HEK293 (cell line): ENCODE measurements around the gene LSM3.

ENCODE experiments used
- ZNF10 ChIP-seq: fragments of 450-650 bp; formaldehyde crosslinking; IDR thresholded peaks from 2 replicates; pipeline ENCODE4 v1.5.1; 2017; ENCODE audit warnings: missing biosample characterization, missing genetic modification characterization
- ZNF155 ChIP-seq: fragments of 450-650 bp; formaldehyde crosslinking; IDR thresholded peaks from 2 replicates; pipeline ENCODE4 v1.5.1; 2016; ENCODE audit warnings: missing biosample characterization, missing genetic modification characterization
- ZNF184 ChIP-seq: fragments of 450-650 bp; IDR thresholded peaks from 2 replicates; pipeline ENCODE4 v1.5.1; 2018; ENCODE audit warnings: missing biosample characterization, mild to moderate bottlenecking, missing genetic modification characterization
- ZNF2 ChIP-seq: fragments of 450-650 bp; formaldehyde crosslinking; IDR thresholded peaks from 2 replicates; pipeline ENCODE4 v1.5.1; 2016; ENCODE audit warnings: missing biosample characterization, missing genetic modification characterization
- ZNF202 ChIP-seq: fragments of 450-650 bp; formaldehyde crosslinking; IDR thresholded peaks from 2 replicates; pipeline ENCODE4 v1.5.1; 2016; ENCODE audit warnings: missing biosample characterization, missing genetic modification characterization, borderline replicate concordance
- ZNF335 ChIP-seq: fragments of 450-650 bp; formaldehyde crosslinking; conservative IDR thresholded peaks from 2 replicates; pipeline ENCODE4 v1.5.1; 2016; ENCODE audit warnings: missing biosample characterization, missing genetic modification characterization
- ZNF433 ChIP-seq: fragments of 450-650 bp; formaldehyde crosslinking; IDR thresholded peaks from 2 replicates; pipeline ENCODE4 v1.5.1; 2016; ENCODE audit warnings: missing biosample characterization, missing genetic modification characterization, low read depth
- ZNF544 ChIP-seq: fragments of 450-650 bp; formaldehyde crosslinking; IDR thresholded peaks from 2 replicates; pipeline ENCODE4 v1.5.0; 2017; ENCODE audit warnings: missing biosample characterization, missing genetic modification characterization
- ZNF558 ChIP-seq: fragments of 450-650 bp; formaldehyde crosslinking; IDR thresholded peaks from 2 replicates; pipeline ENCODE4 v1.5.1; 2016; ENCODE audit warnings: missing biosample characterization, missing genetic modification characterization
- ZNF843 ChIP-seq: fragments of 450-650 bp; formaldehyde crosslinking; IDR thresholded peaks from 2 replicates; pipeline ENCODE4 v1.5.1; 2016; ENCODE audit warnings: missing biosample characterization, missing genetic modification characterization
- ZXDB ChIP-seq: fragments of 450-650 bp; formaldehyde crosslinking; IDR thresholded peaks from 2 replicates; pipeline ENCODE4 v1.5.1; 2016; ENCODE audit warnings: missing biosample characterization, missing genetic modification characterization
- TF ChIP-seq, protein P1 (sequence below): fragments of 450-650 bp; formaldehyde crosslinking; IDR thresholded peaks from 2 replicates; pipeline ENCODE4 v1.5.0; 2017; ENCODE audit warnings: missing biosample characterization, missing genetic modification characterization, borderline replicate concordance
- TF ChIP-seq, protein P2 (sequence below): fragments of 450-650 bp; formaldehyde crosslinking; IDR thresholded peaks from 2 replicates; pipeline ENCODE4 v1.5.1; 2016; ENCODE audit warnings: missing biosample characterization, missing genetic modification characterization
- TF ChIP-seq, protein P3 (sequence below): fragments of 450-650 bp; formaldehyde crosslinking; conservative IDR thresholded peaks from 2 replicates; pipeline ENCODE4 v1.5.1; 2016; ENCODE audit warnings: low read depth, missing biosample characterization, missing genetic modification characterization
- TF ChIP-seq, protein P4 (sequence below): fragments of 450-650 bp; formaldehyde crosslinking; IDR thresholded peaks from 2 replicates; pipeline ENCODE4 v1.5.1; 2016; ENCODE audit warnings: missing biosample characterization, missing genetic modification characterization
- TF ChIP-seq, protein P5 (sequence below): fragments of 450-650 bp; formaldehyde crosslinking; IDR thresholded peaks from 2 replicates; pipeline ENCODE4 v1.5.1; 2016; ENCODE audit warnings: missing biosample characterization, missing genetic modification characterization
- TF ChIP-seq, protein P6 (sequence below): fragments of 450-650 bp; formaldehyde crosslinking; IDR thresholded peaks from 2 replicates; pipeline ENCODE4 v1.5.1; 2016; ENCODE audit warnings: missing biosample characterization, missing genetic modification characterization
- TF ChIP-seq, protein P7 (sequence below): fragments of 450-650 bp; formaldehyde crosslinking; IDR thresholded peaks from 2 replicates; pipeline ENCODE4 v1.5.1; 2016; ENCODE audit warnings: missing biosample characterization, missing genetic modification characterization, borderline replicate concordance
- TF ChIP-seq, protein P8 (sequence below): fragments of 450-650 bp; formaldehyde crosslinking; IDR thresholded peaks from 2 replicates; pipeline ENCODE4 v1.5.1; 2016; ENCODE audit warnings: missing biosample characterization, missing genetic modification characterization

LSM3 gene

DNA sequence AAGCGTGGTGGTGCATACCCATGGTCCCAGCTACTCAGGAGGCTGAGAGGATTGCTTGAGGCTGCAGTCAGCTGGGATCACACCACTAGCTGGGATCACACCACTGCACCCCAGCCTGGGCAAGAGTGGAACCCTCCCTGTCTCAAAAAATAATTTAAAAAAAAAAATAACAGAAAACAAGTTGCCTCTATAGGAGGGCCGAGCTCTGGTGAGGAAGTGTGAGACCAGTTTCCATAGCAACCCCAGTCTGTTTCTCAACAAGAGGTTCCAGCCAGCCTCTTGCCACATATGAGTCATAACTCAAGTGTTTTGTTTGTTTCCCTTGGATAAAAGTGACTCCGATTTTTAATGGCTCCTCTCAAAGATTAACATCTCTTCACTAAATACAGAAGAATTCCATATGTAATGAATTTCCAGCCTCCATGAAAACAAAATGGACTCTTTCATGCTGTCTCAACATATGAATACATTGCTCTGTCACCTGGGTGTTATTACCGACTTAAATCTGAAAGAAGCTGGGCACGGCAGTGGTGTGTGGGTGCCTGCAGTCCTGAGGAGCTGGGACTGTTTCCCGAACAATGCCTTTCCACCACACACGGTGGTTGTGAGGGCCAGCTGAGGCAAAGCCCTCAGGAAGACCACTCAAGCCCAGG, 34.1 kb upstream of the LSM3 start (continued):
- TF ChIP-seq, protein P1, sequence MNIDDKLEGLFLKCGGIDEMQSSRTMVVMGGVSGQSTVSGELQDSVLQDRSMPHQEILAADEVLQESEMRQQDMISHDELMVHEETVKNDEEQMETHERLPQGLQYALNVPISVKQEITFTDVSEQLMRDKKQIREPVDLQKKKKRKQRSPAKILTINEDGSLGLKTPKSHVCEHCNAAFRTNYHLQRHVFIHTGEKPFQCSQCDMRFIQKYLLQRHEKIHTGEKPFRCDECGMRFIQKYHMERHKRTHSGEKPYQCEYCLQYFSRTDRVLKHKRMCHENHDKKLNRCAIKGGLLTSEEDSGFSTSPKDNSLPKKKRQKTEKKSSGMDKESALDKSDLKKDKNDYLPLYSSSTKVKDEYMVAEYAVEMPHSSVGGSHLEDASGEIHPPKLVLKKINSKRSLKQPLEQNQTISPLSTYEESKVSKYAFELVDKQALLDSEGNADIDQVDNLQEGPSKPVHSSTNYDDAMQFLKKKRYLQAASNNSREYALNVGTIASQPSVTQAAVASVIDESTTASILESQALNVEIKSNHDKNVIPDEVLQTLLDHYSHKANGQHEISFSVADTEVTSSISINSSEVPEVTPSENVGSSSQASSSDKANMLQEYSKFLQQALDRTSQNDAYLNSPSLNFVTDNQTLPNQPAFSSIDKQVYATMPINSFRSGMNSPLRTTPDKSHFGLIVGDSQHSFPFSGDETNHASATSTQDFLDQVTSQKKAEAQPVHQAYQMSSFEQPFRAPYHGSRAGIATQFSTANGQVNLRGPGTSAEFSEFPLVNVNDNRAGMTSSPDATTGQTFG = no peak
- TF ChIP-seq ZXDB (tag by site-specific recombination) (peak; percentile 61; the same call in 1 of the 2 replicates), ZNF184 (tag by site-specific recombination) (peak; percentile 55; the same call in 1 of the 2 replicates), ZNF10 (no peak), ZNF433 (tag by site-specific recombination) (no peak), ZNF2 (tag by site-specific recombination) (0 out of 2 replicates have a peak, but pooled peaks have one; percentile 53), ZNF155 (tag by site-specific recombination) (no peak), ZNF335 (tag by site-specific recombination) (no peak), ZNF558 (no peak), ZNF843 (peak; percentile 70; the same call in 1 of the 2 replicates), ZNF202 (tag by site-specific recombination) (no peak), ZNF544 (no peak)
- TF ChIP-seq, protein P2, sequence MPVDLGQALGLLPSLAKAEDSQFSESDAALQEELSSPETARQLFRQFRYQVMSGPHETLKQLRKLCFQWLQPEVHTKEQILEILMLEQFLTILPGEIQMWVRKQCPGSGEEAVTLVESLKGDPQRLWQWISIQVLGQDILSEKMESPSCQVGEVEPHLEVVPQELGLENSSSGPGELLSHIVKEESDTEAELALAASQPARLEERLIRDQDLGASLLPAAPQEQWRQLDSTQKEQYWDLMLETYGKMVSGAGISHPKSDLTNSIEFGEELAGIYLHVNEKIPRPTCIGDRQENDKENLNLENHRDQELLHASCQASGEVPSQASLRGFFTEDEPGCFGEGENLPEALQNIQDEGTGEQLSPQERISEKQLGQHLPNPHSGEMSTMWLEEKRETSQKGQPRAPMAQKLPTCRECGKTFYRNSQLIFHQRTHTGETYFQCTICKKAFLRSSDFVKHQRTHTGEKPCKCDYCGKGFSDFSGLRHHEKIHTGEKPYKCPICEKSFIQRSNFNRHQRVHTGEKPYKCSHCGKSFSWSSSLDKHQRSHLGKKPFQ = peak; percentile 95
- TF ChIP-seq, protein P3, sequence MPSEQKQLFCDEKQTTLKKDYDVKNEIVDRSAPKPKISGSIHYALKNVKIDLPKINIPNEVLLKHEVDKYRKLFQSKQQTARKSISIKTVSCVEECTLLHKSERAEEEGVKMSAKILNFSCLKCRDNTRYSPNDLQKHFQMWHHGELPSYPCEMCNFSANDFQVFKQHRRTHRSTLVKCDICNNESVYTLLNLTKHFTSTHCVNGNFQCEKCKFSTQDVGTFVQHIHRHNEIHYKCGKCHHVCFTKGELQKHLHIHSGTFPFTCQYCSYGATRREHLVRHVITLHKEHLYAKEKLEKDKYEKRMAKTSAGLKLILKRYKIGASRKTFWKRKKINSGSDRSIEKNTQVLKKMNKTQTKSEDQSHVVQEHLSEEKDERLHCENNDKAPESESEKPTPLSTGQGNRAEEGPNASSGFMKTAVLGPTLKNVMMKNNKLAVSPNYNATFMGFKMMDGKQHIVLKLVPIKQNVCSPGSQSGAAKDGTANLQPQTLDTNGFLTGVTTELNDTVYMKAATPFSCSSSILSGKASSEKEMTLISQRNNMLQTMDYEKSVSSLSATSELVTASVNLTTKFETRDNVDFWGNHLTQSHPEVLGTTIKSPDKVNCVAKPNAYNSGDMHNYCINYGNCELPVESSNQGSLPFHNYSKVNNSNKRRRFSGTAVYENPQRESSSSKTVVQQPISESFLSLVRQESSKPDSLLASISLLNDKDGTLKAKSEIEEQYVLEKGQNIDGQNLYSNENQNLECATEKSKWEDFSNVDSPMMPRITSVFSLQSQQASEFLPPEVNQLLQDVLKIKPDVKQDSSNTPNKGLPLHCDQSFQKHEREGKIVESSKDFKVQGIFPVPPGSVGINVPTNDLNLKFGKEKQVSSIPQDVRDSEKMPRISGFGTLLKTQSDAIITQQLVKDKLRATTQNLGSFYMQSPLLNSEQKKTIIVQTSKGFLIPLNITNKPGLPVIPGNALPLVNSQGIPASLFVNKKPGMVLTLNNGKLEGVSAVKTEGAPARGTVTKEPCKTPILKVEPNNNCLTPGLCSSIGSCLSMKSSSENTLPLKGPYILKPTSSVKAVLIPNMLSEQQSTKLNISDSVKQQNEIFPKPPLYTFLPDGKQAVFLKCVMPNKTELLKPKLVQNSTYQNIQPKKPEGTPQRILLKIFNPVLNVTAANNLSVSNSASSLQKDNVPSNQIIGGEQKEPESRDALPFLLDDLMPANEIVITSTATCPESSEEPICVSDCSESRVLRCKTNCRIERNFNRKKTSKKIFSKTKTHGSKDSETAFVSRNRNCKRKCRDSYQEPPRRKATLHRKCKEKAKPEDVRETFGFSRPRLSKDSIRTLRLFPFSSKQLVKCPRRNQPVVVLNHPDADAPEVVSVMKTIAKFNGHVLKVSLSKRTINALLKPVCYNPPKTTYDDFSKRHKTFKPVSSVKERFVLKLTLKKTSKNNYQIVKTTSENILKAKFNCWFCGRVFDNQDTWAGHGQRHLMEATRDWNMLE (tag by site-specific recombination) = no peak
- TF ChIP-seq, protein P4, sequence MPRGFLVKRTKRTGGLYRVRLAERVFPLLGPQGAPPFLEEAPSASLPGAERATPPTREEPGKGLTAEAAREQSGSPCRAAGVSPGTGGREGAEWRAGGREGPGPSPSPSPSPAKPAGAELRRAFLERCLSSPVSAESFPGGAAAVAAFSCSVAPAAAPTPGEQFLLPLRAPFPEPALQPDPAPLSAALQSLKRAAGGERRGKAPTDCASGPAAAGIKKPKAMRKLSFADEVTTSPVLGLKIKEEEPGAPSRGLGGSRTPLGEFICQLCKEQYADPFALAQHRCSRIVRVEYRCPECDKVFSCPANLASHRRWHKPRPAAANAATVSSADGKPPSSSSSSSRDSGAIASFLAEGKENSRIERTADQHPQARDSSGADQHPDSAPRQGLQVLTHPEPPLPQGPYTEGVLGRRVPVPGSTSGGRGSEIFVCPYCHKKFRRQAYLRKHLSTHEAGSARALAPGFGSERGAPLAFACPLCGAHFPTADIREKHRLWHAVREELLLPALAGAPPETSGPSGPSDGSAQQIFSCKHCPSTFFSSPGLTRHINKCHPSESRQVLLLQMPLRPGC (tag by site-specific recombination) = peak; percentile 92
- TF ChIP-seq, protein P5, sequence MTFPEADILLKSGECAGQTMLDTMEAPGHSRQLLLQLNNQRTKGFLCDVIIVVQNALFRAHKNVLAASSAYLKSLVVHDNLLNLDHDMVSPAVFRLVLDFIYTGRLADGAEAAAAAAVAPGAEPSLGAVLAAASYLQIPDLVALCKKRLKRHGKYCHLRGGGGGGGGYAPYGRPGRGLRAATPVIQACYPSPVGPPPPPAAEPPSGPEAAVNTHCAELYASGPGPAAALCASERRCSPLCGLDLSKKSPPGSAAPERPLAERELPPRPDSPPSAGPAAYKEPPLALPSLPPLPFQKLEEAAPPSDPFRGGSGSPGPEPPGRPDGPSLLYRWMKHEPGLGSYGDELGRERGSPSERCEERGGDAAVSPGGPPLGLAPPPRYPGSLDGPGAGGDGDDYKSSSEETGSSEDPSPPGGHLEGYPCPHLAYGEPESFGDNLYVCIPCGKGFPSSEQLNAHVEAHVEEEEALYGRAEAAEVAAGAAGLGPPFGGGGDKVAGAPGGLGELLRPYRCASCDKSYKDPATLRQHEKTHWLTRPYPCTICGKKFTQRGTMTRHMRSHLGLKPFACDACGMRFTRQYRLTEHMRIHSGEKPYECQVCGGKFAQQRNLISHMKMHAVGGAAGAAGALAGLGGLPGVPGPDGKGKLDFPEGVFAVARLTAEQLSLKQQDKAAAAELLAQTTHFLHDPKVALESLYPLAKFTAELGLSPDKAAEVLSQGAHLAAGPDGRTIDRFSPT (tag by site-specific recombination) = peak; percentile 81
- TF ChIP-seq, protein P6, sequence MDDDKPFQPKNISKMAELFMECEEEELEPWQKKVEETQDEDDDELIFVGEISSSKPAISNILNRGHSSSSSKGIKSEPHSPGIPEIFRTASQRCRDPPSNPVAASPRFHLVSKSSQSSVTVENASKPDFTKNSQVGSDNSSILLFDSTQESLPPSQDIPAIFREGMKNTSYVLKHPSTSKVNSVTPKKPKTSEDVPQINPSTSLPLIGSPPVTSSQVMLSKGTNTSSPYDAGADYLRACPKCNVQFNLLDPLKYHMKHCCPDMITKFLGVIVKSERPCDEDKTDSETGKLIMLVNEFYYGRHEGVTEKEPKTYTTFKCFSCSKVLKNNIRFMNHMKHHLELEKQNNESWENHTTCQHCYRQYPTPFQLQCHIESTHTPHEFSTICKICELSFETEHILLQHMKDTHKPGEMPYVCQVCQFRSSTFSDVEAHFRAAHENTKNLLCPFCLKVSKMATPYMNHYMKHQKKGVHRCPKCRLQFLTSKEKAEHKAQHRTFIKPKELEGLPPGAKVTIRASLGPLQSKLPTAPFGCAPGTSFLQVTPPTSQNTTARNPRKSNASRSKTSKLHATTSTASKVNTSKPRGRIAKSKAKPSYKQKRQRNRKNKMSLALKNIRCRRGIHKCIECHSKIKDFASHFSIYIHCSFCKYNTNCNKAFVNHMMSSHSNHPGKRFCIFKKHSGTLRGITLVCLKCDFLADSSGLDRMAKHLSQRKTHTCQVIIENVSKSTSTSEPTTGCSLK = no peak
- TF ChIP-seq, protein P7, sequence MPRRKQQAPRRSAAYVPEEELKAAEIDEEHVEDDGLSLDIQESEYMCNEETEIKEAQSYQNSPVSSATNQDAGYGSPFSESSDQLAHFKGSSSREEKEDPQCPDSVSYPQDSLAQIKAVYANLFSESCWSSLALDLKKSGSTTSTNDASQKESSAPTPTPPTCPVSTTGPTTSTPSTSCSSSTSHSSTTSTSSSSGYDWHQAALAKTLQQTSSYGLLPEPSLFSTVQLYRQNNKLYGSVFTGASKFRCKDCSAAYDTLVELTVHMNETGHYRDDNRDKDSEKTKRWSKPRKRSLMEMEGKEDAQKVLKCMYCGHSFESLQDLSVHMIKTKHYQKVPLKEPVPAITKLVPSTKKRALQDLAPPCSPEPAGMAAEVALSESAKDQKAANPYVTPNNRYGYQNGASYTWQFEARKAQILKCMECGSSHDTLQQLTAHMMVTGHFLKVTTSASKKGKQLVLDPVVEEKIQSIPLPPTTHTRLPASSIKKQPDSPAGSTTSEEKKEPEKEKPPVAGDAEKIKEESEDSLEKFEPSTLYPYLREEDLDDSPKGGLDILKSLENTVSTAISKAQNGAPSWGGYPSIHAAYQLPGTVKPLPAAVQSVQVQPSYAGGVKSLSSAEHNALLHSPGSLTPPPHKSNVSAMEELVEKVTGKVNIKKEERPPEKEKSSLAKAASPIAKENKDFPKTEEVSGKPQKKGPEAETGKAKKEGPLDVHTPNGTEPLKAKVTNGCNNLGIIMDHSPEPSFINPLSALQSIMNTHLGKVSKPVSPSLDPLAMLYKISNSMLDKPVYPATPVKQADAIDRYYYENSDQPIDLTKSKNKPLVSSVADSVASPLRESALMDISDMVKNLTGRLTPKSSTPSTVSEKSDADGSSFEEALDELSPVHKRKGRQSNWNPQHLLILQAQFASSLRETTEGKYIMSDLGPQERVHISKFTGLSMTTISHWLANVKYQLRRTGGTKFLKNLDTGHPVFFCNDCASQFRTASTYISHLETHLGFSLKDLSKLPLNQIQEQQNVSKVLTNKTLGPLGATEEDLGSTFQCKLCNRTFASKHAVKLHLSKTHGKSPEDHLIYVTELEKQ (tag by site-specific recombination) = peak; percentile 53; the same call in 1 of the 2 replicates
- TF ChIP-seq, protein P8, sequence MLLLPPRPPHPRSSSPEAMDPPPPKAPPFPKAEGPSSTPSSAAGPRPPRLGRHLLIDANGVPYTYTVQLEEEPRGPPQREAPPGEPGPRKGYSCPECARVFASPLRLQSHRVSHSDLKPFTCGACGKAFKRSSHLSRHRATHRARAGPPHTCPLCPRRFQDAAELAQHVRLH = no peak
